Naive thymus-derived CD4-positive, alpha-beta T cell (primary cell): ENCODE data around the gene CFAP65. TPM values are rescaled to one million over a fixed set of nuclear protein-coding genes. Genes with fewer than 3 reads are reported as not detected.

Experiments
- ATAC-seq: fragments of 150-1000 bp; cut with Tn5 transposase; 2 replicates; pipeline ENCODE4 v1.10.0; 2021; ENCODE audit warnings: mild to moderate bottlenecking, moderate library complexity
- CTCF ChIA-PET: fragments of 350-600 bp; sonication (Branson Sonifier 250); formaldehyde crosslinking; loops from one replicate; lab custom pipeline; 2021; ENCODE audit warnings: antibody characterized with exemption; lab: Charles Lee
- POLR2A ChIA-PET: fragments of 350-600 bp; sonication (Branson Sonifier 250); formaldehyde crosslinking; loops from one replicate; lab custom pipeline; 2021; ENCODE audit warnings: antibody characterized with exemption, inconsistent platforms; lab: Charles Lee
- DNase-seq, 9 donors: peaks; one replicate each; pipeline versions ENCODE4 v3.0.0 to v3.0.0-alpha.2; 2020 to 2022; ENCODE audit warnings: mixed read lengths in 1 of 9
- H3K27ac ChIP-seq: one replicate; pipeline ENCODE4 v1.7.0; 2013; ENCODE audit warnings: mild to moderate bottlenecking, low read depth, low read length, moderate library complexity
- H3K27me3 ChIP-seq, 2 donors: one replicate each; pipeline ENCODE4 v1.7.0; 2013; ENCODE audit warnings: low read length in 2 of 2, mild to moderate bottlenecking in 2 of 2, moderate library complexity in 2 of 2; ENCODE audit not compliant: control insufficient read depth in 2 of 2, insufficient read depth in 2 of 2
- H3K36me3 ChIP-seq, 3 experiments: 1 replicate in 2 of 3; 2 replicates in 1 of 3; pipeline ENCODE4 v1.7.0; 2013; ENCODE audit warnings: low read length in 3 of 3, mild to moderate bottlenecking in 3 of 3, moderate library complexity in 1 of 3; ENCODE audit not compliant: insufficient read depth in 3 of 3, control insufficient read depth in 2 of 3
- H3K4me1 ChIP-seq, 2 donors: one replicate each; pipeline ENCODE4 v1.7.0; 2013; ENCODE audit warnings: low read length in 2 of 2, mild to moderate bottlenecking in 2 of 2, moderate library complexity in 1 of 2; ENCODE audit not compliant: control insufficient read depth in 2 of 2, insufficient read depth in 2 of 2
- H3K4me3 ChIP-seq: 2 replicates; pipeline ENCODE4 v1.7.0; 2013; ENCODE audit warnings: mild to moderate bottlenecking, low read length
- H3K9me3 ChIP-seq, 3 experiments: 1 replicate in 2 of 3; 2 replicates in 1 of 3; pipeline ENCODE4 v1.7.0; 2013; ENCODE audit warnings: low read length in 3 of 3; ENCODE audit not compliant: control insufficient read depth in 2 of 3
- H3K27ac Mint-ChIP-seq, 9 donors: one replicate each; pipeline ENCODE4 v1.8.0; 2020 to 2022; ENCODE audit warnings: mixed read lengths in 9 of 9, mild to moderate bottlenecking in 8 of 9, moderate library complexity in 5 of 9, inconsistent platforms in 2 of 9
- H3K27me3 Mint-ChIP-seq, 5 donors: one replicate each; pipeline ENCODE4 v1.8.0; 2021 to 2022; ENCODE audit warnings: mixed read lengths in 5 of 5, mild to moderate bottlenecking in 1 of 5
- H3K36me3 Mint-ChIP-seq, 5 donors: one replicate each; pipeline ENCODE4 v1.8.0; 2020 to 2022; ENCODE audit warnings: mixed read lengths in 5 of 5, mild to moderate bottlenecking in 3 of 5, inconsistent platforms in 1 of 5
- H3K4me1 Mint-ChIP-seq, 7 donors: one replicate each; pipeline ENCODE4 v1.8.0; 2020 to 2022; ENCODE audit warnings: mixed read lengths in 7 of 7, mild to moderate bottlenecking in 3 of 7, inconsistent platforms in 1 of 7
- H3K4me3 Mint-ChIP-seq, 10 donors: one replicate each; pipeline ENCODE4 v1.8.0; 2020 to 2022; ENCODE audit warnings: mild to moderate bottlenecking in 10 of 10, mixed read lengths in 10 of 10, moderate library complexity in 6 of 10, inconsistent platforms in 2 of 10
- H3K9me3 Mint-ChIP-seq, 11 donors: one replicate each; pipeline ENCODE4 v1.8.0; 2020 to 2022; ENCODE audit warnings: mixed read lengths in 11 of 11, mild to moderate bottlenecking in 4 of 11, inconsistent platforms in 1 of 11, moderate library complexity in 1 of 11
- intact Hi-C, 2 donors: fragments of 100-400 bp; cut with micrococcal nuclease; formaldehyde crosslinking; loops; one replicate each; pipeline ENCODE4 v1.15.1; 2023
- polyA plus RNA-seq, 2 donors: library from polyadenylated mRNA; unstranded; fragments of 300-500 nt; fragmentation: Illumina TruSeq; gene quantifications; one replicate each; pipeline ENCODE4 v1.2.3, GENCODE V29; 2021
- total RNA-seq, 6 experiments: library from RNA in 5 of 6; stranded (reverse) in 5 of 6; gene quantifications; 1 replicate in 5 of 6; 2 replicates in 1 of 6; pipeline ENCODE4 v1.2.3 and lab custom pipeline; 2021 to 2026

CFAP65 gene
- total and polyA plus RNA-seq, 7 experiments from 2014 or later: not detected

GRCh38 chr2:218975060-218975777, 66.1 kb downstream of the CFAP65 start:
- Mint-ChIP-seq H3K4me1 (peaks cover 0 to 7% (median 6%) of the 10 kb centered on the region in 7 donors), H3K27me3 (peaks cover 64 to 80% (median 73%) of the 10 kb centered on the region in 5 donors), H3K9me3 (peaks cover 0 to 1% (median 0%) of the 10 kb centered on the region in 11 donors), H3K4me3 (no peak overlapping the region), H3K36me3 (peaks cover 0 to 2% (median 0%) of the 10 kb centered on the region in 5 donors), H3K27ac (no peak overlapping the region)
- POLR2A ChIA-PET: no interaction called here
- DNase-seq (no peak), ATAC-seq (no peak)
- intact Hi-C loops: no loop called here
- CTCF ChIA-PET: interaction anchor here (0.8 to 1.5 kb wide), 2 partner anchors 14 to 319 kb away, joined by 3 read pairs; no protein-coding TSS in a partner anchor
- no peak overlapping the region for H3K4me3 ChIP-seq
- peaks cover 7 to 12% of the 10 kb centered on the region in 2 donors for H3K27me3 ChIP-seq
- no peaks in the 10 kb centered on the region for H3K36me3 ChIP-seq
- H3K4me1 ChIP-seq: peaks cover 3 to 5% of the 10 kb centered on the region in 2 donors
- no peak overlapping the region for H3K27ac ChIP-seq
- H3K9me3 ChIP-seq: no peaks in the 10 kb centered on the region

- DNase-seq: no peak
- Histone ChIP-seq H3K4me3 (no peak overlapping the region), H3K27me3 (peaks cover 3 to 9% of the 10 kb centered on the region in 2 donors), H3K9me3 (no peaks in the 10 kb centered on the region), H3K27ac (no peak overlapping the region), H3K36me3 (no peaks in the 10 kb centered on the region), H3K4me1 (no peaks in the 10 kb centered on the region)
- H3K4me1 Mint-ChIP-seq: peaks cover 0 to 3% (median 0%) of the 10 kb centered on the region in 7 donors
- H3K27me3 Mint-ChIP-seq: peaks cover 60 to 74% (median 71%) of the 10 kb centered on the region in 5 donors
- peaks cover 0 to 6% (median 2%) of the 10 kb centered on the region in 11 donors for H3K9me3 Mint-ChIP-seq
- no peak overlapping the region for H3K27ac Mint-ChIP-seq
- intact Hi-C loops: no loop called here
- ChIA-PET CTCF (no interaction called here), POLR2A (no interaction called here)
- H3K36me3 Mint-ChIP-seq: no peaks in the 10 kb centered on the region
- no peak for ATAC-seq
- H3K4me3 Mint-ChIP-seq: no peak overlapping the region
Measured at GRCh38 chr2:218970894-218971293, 70.4 kb downstream of the CFAP65 start.

GRCh38 chr2:218964041-218964771, 77.1 kb downstream of the CFAP65 start:
- Histone ChIP-seq H3K27me3 (peaks cover 17 to 35% of the 10 kb centered on the region in 2 donors), H3K9me3 (no peaks in the 10 kb centered on the region), H3K4me3 (no peak overlapping the region), H3K4me1 (peaks cover 3 to 8% of the 10 kb centered on the region in 2 donors), H3K27ac (no peak overlapping the region), H3K36me3 (no peaks in the 10 kb centered on the region)
- Mint-ChIP-seq H3K4me1 (peaks cover 4 to 18% (median 10%) of the 10 kb centered on the region in 7 donors), H3K27ac (no peak overlapping the region), H3K27me3 (peaks cover 60 to 71% (median 65%) of the 10 kb centered on the region in 5 donors), H3K9me3 (peaks cover 0 to 12% (median 5%) of the 10 kb centered on the region in 11 donors), H3K4me3 (no peak overlapping the region), H3K36me3 (peaks cover 0 to 10% (median 0%) of the 10 kb centered on the region in 5 donors)
- POLR2A ChIA-PET: no interaction called here
- CTCF ChIA-PET: interaction anchor here (0.6 kb wide), 1 partner anchor 89 kb away, joined by 3 read pairs; no protein-coding TSS in a partner anchor
- intact Hi-C loops: loop anchor here (5.0 kb wide), 2 partner anchors 87 to 343 kb away; partner anchors contain the start of gene PTPRN (in 1 of the 2)
- ATAC-seq (no peak), DNase-seq (no peak)

GRCh38 chr2:218963601-218964000, 77.7 kb downstream of the CFAP65 start:
- ChIA-PET CTCF (interaction anchor here (0.7 kb wide), 1 partner anchor 87 kb away, joined by 3 read pairs; no protein-coding TSS in a partner anchor), POLR2A (no interaction called here)
- Mint-ChIP-seq H3K36me3 (peaks cover 0 to 10% (median 0%) of the 10 kb centered on the region in 5 donors), H3K9me3 (peaks cover 0 to 13% (median 5%) of the 10 kb centered on the region in 11 donors), H3K4me3 (no peak overlapping the region), H3K4me1 (peaks cover 6 to 24% (median 13%) of the 10 kb centered on the region in 7 donors), H3K27me3 (peaks cover 63 to 73% (median 66%) of the 10 kb centered on the region in 5 donors), H3K27ac (no peak overlapping the region)
- Histone ChIP-seq H3K27ac (no peak overlapping the region), H3K4me3 (no peak overlapping the region), H3K27me3 (peaks cover 17 to 35% of the 10 kb centered on the region in 2 donors), H3K4me1 (peaks cover 3 to 8% of the 10 kb centered on the region in 2 donors), H3K36me3 (no peaks in the 10 kb centered on the region), H3K9me3 (no peaks in the 10 kb centered on the region)
- no peak for ATAC-seq
- DNase-seq: no peak
- intact Hi-C loops: loop anchor here (2.0 to 5.0 kb wide), 3 partner anchors 17 to 344 kb away; partner anchors contain the start of gene PTPRN (in 1 of the 2)

GRCh38 chr2:218962859-218963492, 78.3 kb downstream of the CFAP65 start:
- Mint-ChIP-seq H3K27ac (no peak overlapping the region), H3K27me3 (peaks cover 65 to 74% (median 69%) of the 10 kb centered on the region in 5 donors), H3K9me3 (peaks cover 0 to 11% (median 5%) of the 10 kb centered on the region in 11 donors), H3K4me3 (peak overlapping the region in 1 of 10 donors; percentile 6), H3K4me1 (peaks cover 6 to 26% (median 13%) of the 10 kb centered on the region in 7 donors), H3K36me3 (peaks cover 0 to 10% (median 0%) of the 10 kb centered on the region in 5 donors)
- Histone ChIP-seq H3K27ac (no peak overlapping the region), H3K9me3 (no peaks in the 10 kb centered on the region), H3K27me3 (peaks cover 17 to 37% of the 10 kb centered on the region in 2 donors), H3K4me1 (peaks cover 3 to 8% of the 10 kb centered on the region in 2 donors), H3K36me3 (no peaks in the 10 kb centered on the region), H3K4me3 (no peak overlapping the region)
- peak in 7 of 9 donors; percentile 46 to 71 (median 57) for DNase-seq
- ChIA-PET CTCF (interaction anchor here (0.7 kb wide), 1 partner anchor 87 kb away, joined by 3 read pairs; no protein-coding TSS in a partner anchor), POLR2A (no interaction called here)
- intact Hi-C loops: loop anchor here (2.0 to 5.0 kb wide), 3 partner anchors 18 to 344 kb away; partner anchors contain the start of gene PTPRN (in 1 of the 2)
- no peak for ATAC-seq
